ENCODE measurements around the gene MRPL24. TPM values are rescaled to one million over a fixed set of nuclear protein-coding genes. Genes with fewer than 3 reads are reported as not detected.

Gene MRPL24
- total RNA-seq, 8 experiments from 2014 or later: 81.4 to 166 (median 101) TPM

DNA sequence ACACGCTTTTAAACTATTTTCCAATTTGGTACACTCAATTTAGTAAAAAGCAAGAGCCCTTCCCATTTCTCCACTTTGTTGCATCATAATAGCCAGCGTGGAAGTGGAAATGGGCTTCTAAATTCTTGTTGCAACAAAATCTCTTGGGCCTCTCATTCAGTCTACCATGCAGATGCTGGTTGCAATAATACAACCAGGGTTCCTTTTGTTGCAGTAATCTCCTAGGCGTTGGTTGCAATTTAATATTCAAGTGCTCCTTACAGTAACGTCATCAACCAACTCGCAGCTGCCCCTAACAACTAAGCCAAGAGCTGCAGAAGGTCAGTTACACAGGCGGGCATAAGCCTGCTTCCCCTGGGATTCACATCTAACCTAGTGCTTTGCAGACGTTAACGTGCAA lies 13.3 kb upstream of the MRPL24 start:
- H3K27ac ChIP-seq: no peak overlapping the region
- WGBS, 10 experiments: 60 to 100% (median 86%) methylated on average over 2 to 8 of the region's 8 CpGs; no CpG with 5 or more reads in 1 of the 10 experiments
- in situ Hi-C loops (cut with MboI; ENCODE audit: low pct_unique_long_range_greater_than_20kb in 2 of 9, low sequenced_read_pairs in 9 of 9, unreplicated experiment in 9 of 9): no loop called here
- no peak for ATAC-seq (replicated peaks in 6 of 8)
- no peak overlapping the region for H3K4me3 ChIP-seq
- peaks cover 16 to 20% of the 10 kb centered on the region in 2 donors for H3K4me1 ChIP-seq (replicated peaks in 1 of 2)

DNA sequence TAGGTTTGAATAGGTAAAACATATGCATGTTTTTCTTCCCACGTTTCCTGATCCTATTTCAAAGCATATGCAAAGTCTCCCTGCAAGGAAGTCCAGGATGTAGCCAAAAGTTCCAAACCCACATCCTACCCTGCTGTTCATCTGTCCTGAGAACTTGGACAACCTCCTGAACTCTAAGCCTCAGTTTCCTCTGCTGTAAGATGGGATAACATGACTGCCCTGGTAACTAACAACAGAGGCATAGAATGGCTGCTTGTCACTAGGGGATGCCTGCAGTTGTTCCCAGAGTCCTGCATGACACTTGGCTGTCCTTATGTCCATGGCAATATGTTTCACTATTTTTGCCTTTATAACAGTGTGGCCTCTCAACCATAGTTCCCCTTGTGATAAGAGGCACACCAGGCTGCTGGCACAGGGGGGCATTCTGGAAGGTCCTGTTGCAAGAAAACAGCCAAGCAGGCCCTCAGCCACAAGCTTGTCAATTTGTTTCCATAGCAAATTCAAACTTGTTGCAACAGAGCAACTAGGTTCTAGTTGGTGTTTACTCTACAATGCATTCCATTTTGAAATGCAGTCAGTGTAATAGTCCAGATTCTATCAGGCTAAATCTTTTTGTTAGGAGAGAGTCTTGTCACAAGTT lies 12.1 kb upstream of the MRPL24 start:
- H3K4me1 ChIP-seq (replicated peaks in 1 of 2): peaks cover 28 to 33% of the 10 kb centered on the region in 2 donors
- H3K27ac ChIP-seq: no peak overlapping the region
- in situ Hi-C loops (cut with MboI; ENCODE audit: low pct_unique_long_range_greater_than_20kb in 2 of 9, low sequenced_read_pairs in 9 of 9, unreplicated experiment in 9 of 9): no loop called here
- 0 to 46% (median 30%) methylated on average over 1 of the region's 1 CpG; no CpG with 5 or more reads in 2 of the 10 experiments for WGBS, 10 experiments
- no peak for ATAC-seq (replicated peaks in 6 of 8)
- peak overlapping the region; percentile 77 to 97 (median 93) for H3K4me3 ChIP-seq

DNA sequence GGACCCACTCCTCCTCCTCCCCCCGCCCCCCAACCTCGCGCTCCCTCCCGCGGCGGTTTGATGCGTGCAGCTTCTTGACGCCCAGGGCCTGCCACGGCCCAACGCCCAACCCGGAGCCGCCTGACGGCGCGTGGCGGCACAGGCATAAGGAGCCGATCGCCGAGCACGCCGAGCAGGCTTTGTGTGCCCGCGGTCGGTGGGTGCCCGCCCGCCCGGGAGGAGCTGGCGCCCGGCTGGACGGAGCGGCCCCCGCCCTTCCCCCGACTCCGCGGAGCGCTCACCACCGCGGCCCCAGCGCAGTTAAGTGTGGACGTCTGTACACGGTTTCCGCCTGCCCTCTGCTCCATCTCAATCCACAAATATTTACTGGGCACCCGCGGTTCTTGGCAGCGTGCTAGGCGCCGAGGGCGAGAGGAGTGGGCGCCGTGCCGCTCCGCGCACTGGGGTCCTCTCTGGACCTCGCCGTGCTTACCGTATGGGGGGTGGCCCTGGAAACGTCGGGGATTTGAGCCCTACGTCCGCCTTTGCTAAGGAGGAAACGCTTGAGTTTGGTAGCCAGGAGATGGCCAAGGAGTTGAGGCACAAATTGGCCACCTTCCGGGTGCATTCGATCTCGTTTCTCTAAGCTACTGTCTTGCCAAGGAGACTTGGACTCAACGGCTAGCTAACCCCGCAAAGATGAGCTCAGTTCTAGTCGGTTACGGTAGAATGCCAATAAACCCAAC lies 11.0 kb upstream of the MRPL24 start:
- in situ Hi-C loops (cut with MboI; ENCODE audit: low pct_unique_long_range_greater_than_20kb in 2 of 9, low sequenced_read_pairs in 9 of 9, unreplicated experiment in 9 of 9): no loop called here
- Histone ChIP-seq H3K27ac (peak overlapping the region; percentile 83 to 84), H3K4me1 (replicated peaks in 1 of 2) (peaks cover 36 to 41% of the 10 kb centered on the region in 2 donors), H3K4me3 (peak overlapping the region; percentile 77 to 97 (median 93))
- WGBS, 10 experiments: 0 to 10% (median 4%) methylated on average over 2 to 8 of the region's 68 CpGs; no CpG with 5 or more reads in 2 of the 10 experiments
- ATAC-seq (replicated peaks in 6 of 8): peak; percentile 42 to 83 (median 76)

DNA sequence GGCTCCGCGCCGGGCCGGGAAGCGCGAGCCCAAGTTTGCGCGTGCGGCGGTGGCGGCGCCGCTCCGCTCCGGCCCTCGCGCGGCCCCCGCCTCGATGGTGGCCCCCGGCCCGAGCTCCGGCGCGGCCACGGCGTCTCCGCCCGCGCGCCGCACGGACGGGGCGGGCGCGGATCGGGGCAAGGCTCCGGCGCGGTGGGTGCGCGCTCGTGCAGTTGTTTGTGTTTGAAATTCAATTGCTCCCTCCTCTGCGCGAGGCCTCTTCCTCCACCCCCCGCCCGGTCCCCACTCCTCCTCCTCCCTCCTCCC lies 10.5 kb upstream of the MRPL24 start, which contains the start of gene HDGF:
Gene HDGF, minus strand, starts transcription at position 225 of the 306 bp plus-strand sequence. CDS start 246 bp downstream, outside the sequence.
- peak within 1 kb of the TSS; percentile 83 to 84 for H3K27ac ChIP-seq
- H3K4me1 ChIP-seq (replicated peaks in 1 of 2): peaks cover 36 to 41% of the 10 kb centered on the region in 2 donors
- in situ Hi-C loops (cut with MboI; ENCODE audit: low pct_unique_long_range_greater_than_20kb in 2 of 9, low sequenced_read_pairs in 9 of 9, unreplicated experiment in 9 of 9): no loop called here
- peak within 1 kb of the TSS; percentile 77 to 97 (median 93) for H3K4me3 ChIP-seq
- peak; percentile 10 to 63 (median 47) for ATAC-seq (replicated peaks in 6 of 8)
- WGBS, 10 experiments: 0% methylated on average over 5 of the region's 48 CpGs; no CpG with 5 or more reads in 9 of the 10 experiments

DNA sequence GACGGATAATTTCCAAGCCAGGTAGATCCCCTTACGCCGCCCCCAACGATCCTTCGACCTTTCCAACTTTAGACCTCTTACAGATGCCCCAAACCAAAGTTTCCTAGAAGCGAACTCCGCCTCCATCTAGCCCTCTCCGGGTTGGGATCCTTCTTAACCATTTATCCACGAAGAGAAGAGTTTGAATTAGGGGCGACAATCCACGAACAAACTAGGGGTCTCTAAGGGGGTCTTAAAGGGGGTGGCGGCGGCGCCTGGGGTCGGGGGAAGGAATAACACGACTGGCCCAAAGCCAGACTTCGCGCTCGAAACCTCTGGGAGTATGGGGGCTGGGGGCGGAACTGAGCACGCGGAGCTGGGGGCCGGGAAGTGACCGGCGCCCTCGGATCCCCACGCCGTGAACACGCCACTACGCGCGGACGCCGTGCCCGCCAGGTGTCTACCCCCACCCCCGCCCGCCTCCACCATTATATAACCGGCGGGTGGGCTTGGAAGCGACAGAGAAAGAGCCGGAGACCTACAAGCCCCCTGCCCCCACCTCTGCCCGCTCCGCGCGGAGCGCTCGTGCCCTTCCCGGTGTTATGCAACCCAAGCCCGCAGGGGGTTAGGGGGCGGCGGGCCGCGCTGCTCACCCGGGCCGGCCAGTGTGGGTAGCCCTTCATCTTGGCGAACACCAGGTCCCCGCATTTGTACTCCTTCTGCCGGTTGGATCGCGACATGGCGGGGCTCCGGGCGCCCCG lies 10.0 kb upstream of the MRPL24 start:
- Histone ChIP-seq H3K4me3 (peak overlapping the region; percentile 77 to 97 (median 93)), H3K4me1 (replicated peaks in 1 of 2) (peaks cover 41 to 47% of the 10 kb centered on the region in 2 donors), H3K27ac (peak overlapping the region; percentile 78 to 84)
- 0 to 4% (median 0%) methylated on average over 8 to 22 of the region's 64 CpGs; no CpG with 5 or more reads in 7 of the 10 experiments for WGBS, 10 experiments
- in situ Hi-C loops (cut with MboI; ENCODE audit: low pct_unique_long_range_greater_than_20kb in 2 of 9, low sequenced_read_pairs in 9 of 9, unreplicated experiment in 9 of 9): no loop called here
- peak; percentile 1 to 40 (median 25) for ATAC-seq (replicated peaks in 6 of 8)

DNA sequence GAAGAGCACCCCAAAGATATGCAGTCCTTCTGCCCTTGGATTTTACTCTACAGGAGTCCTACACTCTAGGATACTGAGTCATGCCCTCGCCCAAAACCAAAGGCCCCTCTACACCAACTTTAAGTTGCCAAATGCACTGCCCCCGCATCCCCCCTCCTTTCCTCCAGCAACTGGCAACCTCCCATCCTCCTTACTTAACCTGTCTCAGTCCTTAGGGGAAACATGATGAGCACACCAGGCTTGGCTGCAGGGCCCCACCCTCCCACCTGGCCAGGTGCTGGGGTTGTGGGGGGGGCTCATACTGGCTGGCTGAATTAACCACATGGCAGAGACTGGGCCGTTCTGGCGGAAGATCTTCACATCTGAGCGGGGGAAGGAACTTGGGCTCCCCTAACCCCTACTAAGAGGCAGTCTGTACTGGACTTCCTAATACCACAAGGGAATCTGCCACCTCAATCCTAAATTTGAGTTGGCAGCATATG lies 9.3 kb upstream of the MRPL24 start:
- peak overlapping the region in 1 of 2 donors; percentile 84 for H3K27ac ChIP-seq
- ATAC-seq (replicated peaks in 6 of 8): no peak
- in situ Hi-C loops (cut with MboI; ENCODE audit: low pct_unique_long_range_greater_than_20kb in 2 of 9, low sequenced_read_pairs in 9 of 9, unreplicated experiment in 9 of 9): no loop called here
- H3K4me1 ChIP-seq (replicated peaks in 1 of 2): peaks cover 45 to 47% of the 10 kb centered on the region in 2 donors
- peak overlapping the region; percentile 77 to 97 (median 93) for H3K4me3 ChIP-seq
- WGBS, 10 experiments: 0 to 4% (median 0%) methylated on average over 1 to 5 of the region's 5 CpGs; no CpG with 5 or more reads in 5 of the 10 experiments

DNA sequence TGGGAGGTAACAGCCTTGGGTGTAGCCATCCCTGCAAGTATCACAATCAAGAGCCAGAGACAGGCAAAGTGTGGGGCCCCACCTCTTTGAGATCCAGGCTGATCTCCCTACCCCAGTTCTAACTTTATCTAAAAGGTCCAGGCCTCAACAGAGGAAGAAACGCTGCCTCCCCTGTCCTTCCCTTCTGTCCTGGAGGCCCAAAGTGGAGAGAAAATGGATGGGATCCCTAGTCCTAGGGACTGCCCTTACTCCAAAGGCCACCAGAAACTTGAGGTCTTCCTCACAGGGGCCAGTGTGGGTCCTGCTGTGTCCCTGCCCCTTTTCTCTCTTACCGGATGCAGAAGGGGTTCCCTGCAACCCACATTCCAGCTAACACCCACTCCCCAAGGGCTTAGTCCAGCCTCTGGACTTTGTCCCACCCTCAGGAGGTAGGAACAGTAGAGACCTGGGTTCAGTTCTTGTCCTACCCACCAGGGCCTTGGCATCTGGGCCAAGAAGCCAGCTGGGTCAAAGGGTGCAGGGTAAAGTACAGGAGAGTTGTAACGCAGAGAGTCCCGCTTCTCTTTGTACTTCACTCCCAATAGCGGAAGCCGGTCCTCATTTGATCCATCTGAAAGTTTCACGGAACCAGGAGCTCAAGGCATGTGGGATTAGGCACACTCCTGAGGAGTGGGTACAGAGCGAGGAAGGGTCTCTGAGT lies 8.7 kb upstream of the MRPL24 start:
- 0 to 82% (median 25%) methylated on average over 1 to 8 of the region's 8 CpGs; no CpG with 5 or more reads in 2 of the 10 experiments for WGBS, 10 experiments
- no peak for ATAC-seq (replicated peaks in 6 of 8)
- in situ Hi-C loops (cut with MboI; ENCODE audit: low pct_unique_long_range_greater_than_20kb in 2 of 9, low sequenced_read_pairs in 9 of 9, unreplicated experiment in 9 of 9): no loop called here
- peak overlapping the region; percentile 77 to 97 (median 93) for H3K4me3 ChIP-seq
- H3K27ac ChIP-seq: no peak overlapping the region
- H3K4me1 ChIP-seq (replicated peaks in 1 of 2): peaks cover 45 to 47% of the 10 kb centered on the region in 2 donors

DNA sequence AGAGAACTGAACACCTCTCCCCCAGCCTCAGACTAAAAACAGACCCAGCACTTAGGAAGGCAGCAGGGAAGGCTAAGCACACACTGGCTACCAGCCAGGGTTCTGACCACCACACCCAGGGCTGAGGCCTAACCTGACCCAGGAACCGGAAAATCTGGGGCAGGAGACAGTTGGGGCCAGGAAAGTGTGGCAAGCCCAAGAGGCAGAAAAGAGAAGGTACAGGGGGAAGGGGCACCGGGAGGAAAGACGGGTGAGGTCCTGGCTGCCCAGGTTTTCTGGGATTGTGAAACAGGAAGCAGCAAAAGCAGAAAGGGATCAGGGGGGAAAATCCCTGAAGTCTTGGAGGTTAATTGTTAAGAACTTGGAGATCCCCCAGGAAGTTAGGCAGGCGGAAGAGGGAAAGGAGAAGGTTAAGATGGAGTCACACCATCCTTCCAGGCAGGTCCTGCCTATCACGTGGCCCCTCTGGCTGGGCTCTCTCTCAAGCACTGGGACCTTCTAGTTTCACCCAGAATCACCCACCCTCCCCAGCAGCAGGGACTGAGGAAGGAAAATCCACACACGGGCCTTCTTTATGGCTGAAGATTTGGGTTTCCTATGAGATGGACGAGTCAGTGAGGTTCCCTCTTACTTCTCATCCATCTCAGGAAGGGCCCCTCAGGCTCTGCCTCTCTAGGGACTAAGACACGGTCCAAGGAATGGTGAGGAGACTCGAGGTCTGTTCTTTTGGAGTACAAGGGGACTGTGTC lies 8.0 kb upstream of the MRPL24 start:
- in situ Hi-C loops (cut with MboI; ENCODE audit: low pct_unique_long_range_greater_than_20kb in 2 of 9, low sequenced_read_pairs in 9 of 9, unreplicated experiment in 9 of 9): no loop called here
- peak overlapping the region in 1 of 5 donors; percentile 93 for H3K4me3 ChIP-seq
- peak overlapping the region; percentile 99 for H3K27ac ChIP-seq
- peak in 3 of 8 experiments; percentile 1 to 6 (median 3) for ATAC-seq (replicated peaks in 6 of 8)
- H3K4me1 ChIP-seq (replicated peaks in 1 of 2): peaks cover 45 to 47% of the 10 kb centered on the region in 2 donors
- 0 to 62% (median 33%) methylated on average over 1 to 9 of the region's 9 CpGs; no CpG with 5 or more reads in 1 of the 10 experiments for WGBS, 10 experiments

DNA sequence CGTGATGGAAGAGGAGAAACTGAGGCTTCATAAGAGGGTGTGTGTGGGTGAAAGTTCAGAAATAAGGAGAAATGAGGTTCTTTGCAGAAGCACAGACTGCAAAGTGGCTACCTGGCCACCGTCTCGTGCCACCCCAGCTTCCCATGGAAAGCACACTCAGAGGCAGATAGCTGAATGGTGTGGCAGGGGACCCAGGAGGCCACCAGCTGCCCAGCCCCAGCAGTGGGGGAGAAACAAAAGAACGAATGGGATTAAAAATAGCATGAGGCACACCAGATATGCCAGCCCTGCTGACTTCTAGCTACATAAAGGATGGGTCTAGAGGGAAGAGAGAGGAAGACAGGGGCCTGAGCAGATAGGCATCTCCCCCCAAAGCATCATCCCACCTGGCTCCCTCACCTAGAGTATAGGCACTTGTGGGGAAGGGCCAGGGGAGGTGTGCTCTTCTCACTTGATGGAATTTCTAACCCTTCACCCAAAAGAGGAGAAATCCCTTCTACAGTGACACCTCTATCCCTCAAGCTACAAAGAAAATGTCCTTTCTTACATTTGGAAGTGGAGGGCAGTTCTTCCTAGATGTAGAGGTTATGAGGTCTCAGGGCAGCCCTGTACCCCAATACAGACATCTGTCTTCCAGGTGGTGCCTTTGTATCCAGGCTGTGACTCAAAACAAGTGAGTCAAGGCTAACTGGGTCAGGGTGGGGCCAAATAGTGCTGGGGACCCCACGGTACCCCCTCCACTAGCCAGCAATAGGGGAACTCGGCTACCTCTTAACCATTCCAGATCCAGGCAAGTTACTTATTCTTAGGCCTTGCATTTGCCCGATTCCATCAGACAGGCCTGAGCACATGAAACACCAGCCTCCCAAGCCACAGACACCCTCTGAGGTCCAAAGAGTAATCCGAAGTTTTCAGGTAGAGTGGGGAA lies 7.1 kb upstream of the MRPL24 start:
- peaks cover 44 to 46% of the 10 kb centered on the region in 2 donors for H3K4me1 ChIP-seq (replicated peaks in 1 of 2)
- H3K27ac ChIP-seq: peak overlapping the region; percentile 99
- peak overlapping the region; percentile 37 to 52 (median 42) for H3K4me3 ChIP-seq
- in situ Hi-C loops (cut with MboI; ENCODE audit: low pct_unique_long_range_greater_than_20kb in 2 of 9, low sequenced_read_pairs in 9 of 9, unreplicated experiment in 9 of 9): no loop called here
- ATAC-seq (replicated peaks in 6 of 8): no peak
- 0 to 50% (median 20%) methylated on average over 2 to 8 of the region's 8 CpGs; no CpG with 5 or more reads in 3 of the 10 experiments for WGBS, 10 experiments

DNA sequence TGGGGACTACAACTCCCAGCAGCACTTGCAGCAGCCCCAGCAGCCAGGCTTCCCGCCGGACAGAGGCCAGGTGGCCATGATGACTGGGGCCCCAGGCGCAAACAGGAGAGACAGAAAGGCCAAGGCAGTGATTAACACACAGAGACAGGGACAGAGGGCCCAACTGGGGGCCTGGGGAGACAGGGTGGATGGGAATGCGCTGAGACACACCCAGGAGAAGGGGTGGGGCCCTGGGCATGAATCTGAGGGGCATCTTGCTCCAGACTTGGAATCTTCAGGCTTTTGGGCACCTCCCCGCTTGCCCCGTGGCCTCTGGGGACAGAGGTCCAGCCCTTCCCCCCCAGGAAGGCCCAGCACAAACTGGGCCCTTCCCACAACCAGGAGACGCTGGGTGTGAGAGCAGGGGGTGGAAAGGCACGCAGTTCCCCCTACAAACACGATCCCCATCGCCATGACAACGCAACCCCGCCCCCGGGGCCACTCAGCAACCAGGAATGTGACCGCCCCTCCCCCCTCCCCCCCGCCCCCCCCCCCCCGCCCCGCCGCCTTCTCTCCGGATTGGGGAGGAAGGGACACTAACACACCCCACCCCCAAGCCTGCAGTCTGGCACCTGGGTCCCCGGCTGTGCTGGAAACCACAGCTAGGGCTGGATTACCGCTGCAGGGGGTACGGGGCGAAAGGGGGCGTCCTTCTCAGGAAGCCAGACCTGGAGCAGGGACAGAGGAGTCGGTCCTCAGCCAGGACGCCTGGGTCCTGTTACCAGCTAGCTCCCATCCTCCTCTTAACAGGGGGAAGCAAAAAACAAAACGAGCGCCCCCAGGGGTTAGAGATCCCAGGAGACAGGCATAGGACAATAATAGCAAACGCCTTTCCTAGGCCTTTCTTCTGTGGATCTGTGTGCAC lies 6.1 kb upstream of the MRPL24 start:
- Histone ChIP-seq H3K4me1 (replicated peaks in 1 of 2) (peaks cover 41 to 43% of the 10 kb centered on the region in 2 donors), H3K27ac (peak overlapping the region; percentile 99), H3K4me3 (peak overlapping the region; percentile 37 to 52 (median 42))
- ATAC-seq (replicated peaks in 6 of 8): peak; percentile 46 to 78 (median 69)
- in situ Hi-C loops (cut with MboI; ENCODE audit: low pct_unique_long_range_greater_than_20kb in 2 of 9, low sequenced_read_pairs in 9 of 9, unreplicated experiment in 9 of 9): no loop called here
- 0% methylated on average over 1 to 10 of the region's 29 CpGs; no CpG with 5 or more reads in 7 of the 10 experiments for WGBS, 10 experiments
